Measurements from ENCODE around the gene FREM1. TPM values are rescaled to one million over a fixed set of nuclear protein-coding genes. Genes with fewer than 3 reads are reported as not detected.

FREM1 gene
- total and polyA plus RNA-seq, 2 of the 4 experiments (the other 2 are of a cell fraction) = under 0.01 TPM; not detected in 1

- dilution Hi-C loops (cut with HindIII; ENCODE audit: low sequenced_read_pairs, unreplicated experiment) = no loop called here
- H3K4ac ChIP-seq (ENCODE audit: low read depth, low read length) = no peak overlapping the region
Observed at GRCh38 chr9:14864309-14864708, 45.9 kb downstream of the FREM1 start.

More at GRCh38 chr9:14864309-14864708, 45.9 kb downstream of the FREM1 start:
- Histone ChIP-seq H3K27me3 (ENCODE audit: control insufficient read depth, insufficient read depth, low read length) (no peaks in the 10 kb centered on the region), H3K14ac (replicated peaks; ENCODE audit: low read depth, low read length) (no peak overlapping the region), H3K4me3 (ENCODE audit: insufficient read depth, low read depth, low read length) (no peak overlapping the region), H3K36me3 (ENCODE audit: control insufficient read depth, insufficient read depth, low read length) (no peaks in the 10 kb centered on the region), H3K9me1 (ENCODE audit: insufficient read depth, low read length) (no peaks in the 10 kb centered on the region), H2BK15ac (ENCODE audit: low read depth, low read length) (no peak overlapping the region), H4K91ac (ENCODE audit: insufficient read depth, low read depth, low read length) (no peak overlapping the region), H2AFZ (replicated peaks; ENCODE audit: low read length, poor library complexity) (no peak overlapping the region), H3K4me1 (ENCODE audit: control insufficient read depth, insufficient read depth, low read length) (no peaks in the 10 kb centered on the region), H3K79me1 (ENCODE audit: low read depth in 1 of 2, low read length in 2 of 2) (no peaks in the 10 kb centered on the region), H3K9me3 (ENCODE audit: control insufficient read depth, insufficient read depth, low read length) (no peaks in the 10 kb centered on the region), H3K27ac (ENCODE audit: insufficient read depth, low read length) (no peak overlapping the region), H4K5ac (ENCODE audit: low read depth, low read length) (no peak overlapping the region), H2AK9ac (replicated peaks; ENCODE audit: low read depth, low read length, poor library complexity) (no peak overlapping the region), H3K18ac (ENCODE audit: low read depth, low read length) (no peak overlapping the region), H4K20me1 (ENCODE audit: insufficient read depth, low read length) (no peaks in the 10 kb centered on the region), H3K4me2 (ENCODE audit: low read depth, low read length) (no peak overlapping the region), H3K9ac (ENCODE audit: low read depth, low read length) (no peak overlapping the region), H2BK5ac (ENCODE audit: low read depth, low read length, poor library complexity, severe bottlenecking) (no peak overlapping the region), H3K56ac (ENCODE audit: extremely low read depth, insufficient read depth, low read length) (no peak overlapping the region), H2BK20ac (ENCODE audit: low read depth, low read length) (no peak overlapping the region), H2BK120ac (ENCODE audit: low read depth, low read length) (no peak overlapping the region), H2AK5ac (ENCODE audit: low read depth, low read length) (no peak overlapping the region), H3K23ac (ENCODE audit: low read depth, low read length) (no peak overlapping the region), H4K8ac (ENCODE audit: low read depth in 2 of 2, low read length in 2 of 2) (no peak overlapping the region)
- in situ Hi-C loops (cut with MboI; ENCODE audit: low sequenced_read_pairs) (no loop called here), intact Hi-C loops (cut with micrococcal nuclease) (no loop called here)
- no CpG with 5 or more reads among the region's 1 CpG for WGBS, 2 experiments (ENCODE audit: extremely low coverage in 2 of 2, insufficient read length in 1 of 2)
- ChIA-PET POLR2A (ENCODE audit: unreplicated experiment) (no interaction called here), CTCF (no interaction called here)
- no peak for ATAC-seq (ENCODE audit: low read depth)
- TF ChIP-seq MXI1 (IDR thresholded peaks at IDR 0.05; ENCODE audit: borderline replicate concordance, low read depth, low read length) = no peak
- no peak for TF ChIP-seq ELK1 (IDR thresholded peaks at IDR 0.05; ENCODE audit: borderline replicate concordance, low read depth, low read length)
- TF ChIP-seq CEBPB (IDR thresholded peaks at IDR 0.05; ENCODE audit: low read depth, low read length) = no peak
- no peak for TF ChIP-seq CHD1 (IDR thresholded peaks at IDR 0.05; ENCODE audit: low read depth, low read length)
- TF ChIP-seq POLR2A (IDR thresholded peaks at IDR 0.05; ENCODE audit: low read depth, low read length) = no peak
- TF ChIP-seq SMC3 (IDR thresholded peaks at IDR 0.05; ENCODE audit: low read depth, low read length) = no peak
- TF ChIP-seq RCOR1 (IDR thresholded peaks at IDR 0.05; ENCODE audit: insufficient replicate concordance, low read length) = no peak
- no peak for TF ChIP-seq RAD21 (IDR thresholded peaks at IDR 0.05; ENCODE audit: low read length)
- TF ChIP-seq BHLHE40 (IDR thresholded peaks at IDR 0.05; ENCODE audit: low read depth, low read length) = no peak
- TF ChIP-seq NFE2L2 (IDR thresholded peaks at IDR 0.05; ENCODE audit: low read depth, low read length) = no peak
- TF ChIP-seq MAZ (IDR thresholded peaks at IDR 0.05; ENCODE audit: borderline replicate concordance, low read depth, low read length) = no peak
- no peak for TF ChIP-seq FOS (IDR thresholded peaks at IDR 0.05; ENCODE audit: low read depth, low read length)
- no peak for TF ChIP-seq MAFK (IDR thresholded peaks at IDR 0.05; ENCODE audit: low read depth, low read length)
- no peak for TF ChIP-seq USF2 (IDR thresholded peaks at IDR 0.05; ENCODE audit: low read depth, low read length)
- no peak for TF ChIP-seq RFX5 (IDR thresholded peaks at IDR 0.05; ENCODE audit: low read depth, low read length)
- TF ChIP-seq CTCF (conservative IDR thresholded peaks at IDR 0.05; ENCODE audit: low read depth, low read length) = no peak
- DNase-seq = no peak
- BruUV-seq (replicated peaks) = no TSS peak

Data from IMR-90 (cell line).